ENCODE measurements around the gene VEGFA.
"Not testable (repeated sequence)": the region's sequence is repeated elsewhere in the genome, so short reads cannot be mapped to it uniquely, and the experiment has no call there.

The VEGFA gene

DNA sequence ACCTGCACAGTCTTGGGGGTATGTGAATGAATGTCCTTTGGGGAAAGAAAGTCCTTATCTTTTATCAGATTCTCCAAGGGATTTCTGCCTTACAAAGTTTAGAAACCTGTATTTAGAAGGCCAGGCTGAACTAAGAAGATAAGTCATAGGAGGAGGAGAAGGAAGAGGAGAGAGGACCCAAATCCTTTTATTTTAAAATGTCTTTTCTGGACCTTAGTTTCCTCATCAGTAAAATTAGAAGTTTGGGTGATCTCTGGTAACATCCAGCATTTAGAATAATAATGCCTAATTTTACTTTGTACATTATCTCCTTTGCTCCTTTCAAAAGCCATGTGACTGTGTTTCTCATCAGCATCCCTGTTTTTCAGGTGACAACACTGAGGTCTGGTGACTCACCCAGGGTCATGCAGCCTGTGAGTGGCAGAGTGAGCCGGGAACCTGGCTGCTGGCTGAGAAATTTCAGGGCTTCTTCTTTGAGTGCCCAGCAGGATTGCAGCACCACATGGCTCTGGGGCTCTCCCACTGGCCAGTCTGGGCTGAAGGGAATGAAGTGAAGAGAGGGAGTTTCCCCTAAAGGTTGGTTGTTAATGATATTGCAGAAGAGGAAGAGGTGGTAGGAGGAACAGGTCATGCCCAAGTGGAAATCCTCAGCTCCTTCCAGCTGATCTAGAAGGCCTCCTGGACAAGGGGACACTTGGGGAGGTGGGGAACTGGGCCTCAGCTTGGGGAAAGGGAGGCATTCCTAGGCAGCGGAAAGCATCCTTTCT lies 34.0 kb downstream of the VEGFA start:
- no peak for DNase-seq (ENCODE audit: low read depth)

DNA sequence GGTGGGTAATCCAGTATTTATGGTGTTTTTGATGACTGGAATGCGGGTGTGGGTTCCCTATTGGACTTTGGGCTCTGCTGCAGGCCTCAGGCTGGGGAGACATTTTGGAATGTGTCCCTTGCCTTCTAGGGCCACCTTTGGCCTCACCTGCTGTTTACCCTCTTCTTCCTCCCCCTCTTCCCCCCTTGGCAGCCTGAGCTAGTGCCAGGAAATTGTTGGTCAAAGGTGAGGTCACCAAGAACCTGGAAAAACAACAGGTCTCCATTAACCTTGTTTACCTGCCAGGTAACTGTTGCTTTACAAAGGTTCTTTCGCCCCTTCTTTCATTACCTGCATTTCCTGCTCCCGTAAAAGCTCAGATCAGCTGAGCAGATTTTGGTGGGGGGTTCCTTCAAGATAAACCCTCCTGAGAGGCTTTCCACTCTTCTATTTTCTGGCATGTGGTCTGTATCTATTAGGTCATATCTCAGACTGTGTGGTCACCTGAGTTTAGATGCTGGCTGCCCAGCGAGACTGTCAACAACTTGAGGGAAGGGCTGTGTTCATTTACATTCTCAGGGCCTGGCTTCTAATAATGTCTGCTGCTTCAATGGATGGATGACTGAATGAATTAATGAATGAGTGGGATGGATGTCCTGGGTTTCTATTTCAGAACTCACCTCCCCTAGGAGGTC lies 34.7 kb downstream of the VEGFA start:
- DNase-seq (ENCODE audit: low read depth) = no peak

DNA sequence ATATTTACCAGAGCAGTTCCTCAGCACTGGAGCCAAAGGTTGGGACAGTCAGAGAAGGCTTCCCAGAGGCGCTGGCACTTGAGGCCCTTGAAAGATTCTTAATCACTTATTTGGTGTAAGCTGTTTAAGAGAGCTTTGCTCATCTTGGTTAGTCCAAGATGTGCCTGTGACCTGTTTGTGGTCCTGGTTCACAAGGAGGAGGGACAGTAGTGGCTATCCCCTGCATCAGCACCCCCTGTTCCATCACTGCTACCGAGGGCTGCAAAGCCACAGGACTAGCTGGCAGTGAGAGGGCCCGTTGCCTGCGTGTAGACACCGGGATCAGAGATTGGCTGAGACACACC lies 35.7 kb downstream of the VEGFA start:
- DNase-seq (ENCODE audit: low read depth) = no peak

DNA sequence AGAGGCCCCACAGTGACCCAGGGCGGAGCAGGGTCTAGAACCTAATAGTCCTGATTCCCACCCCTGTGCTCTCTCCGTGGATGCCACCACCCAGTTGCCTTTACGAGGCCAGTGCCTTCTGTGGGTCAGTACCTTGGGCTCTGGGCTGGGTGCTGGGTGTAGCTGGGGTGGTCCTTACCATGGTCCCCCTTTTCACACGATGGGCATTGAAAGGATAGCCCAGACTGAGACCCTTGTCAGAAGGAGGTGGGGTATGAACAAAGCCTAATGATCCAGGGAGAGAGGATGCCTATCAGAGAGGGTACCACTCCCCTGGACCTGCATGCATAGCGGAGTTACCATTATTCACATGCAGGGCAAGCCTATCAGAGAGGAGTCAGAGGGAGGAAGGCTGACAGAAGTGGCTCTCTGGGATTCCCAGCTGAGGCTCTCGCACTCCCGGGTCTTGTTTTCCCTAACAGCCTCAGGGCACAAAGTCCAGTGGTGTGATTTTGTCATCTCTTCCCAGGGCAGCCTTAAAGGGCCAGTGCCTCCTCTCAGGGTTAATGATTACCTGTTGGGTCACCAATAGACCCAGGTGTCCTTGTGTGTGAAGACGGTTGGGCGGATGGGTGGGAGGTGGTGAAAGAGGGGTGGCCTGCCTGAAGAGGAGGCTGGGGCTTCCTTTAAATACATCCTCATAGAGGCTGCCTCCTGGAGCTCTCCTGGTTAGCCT lies 36.2 kb downstream of the VEGFA start:
- no peak for DNase-seq (ENCODE audit: low read depth)

DNA sequence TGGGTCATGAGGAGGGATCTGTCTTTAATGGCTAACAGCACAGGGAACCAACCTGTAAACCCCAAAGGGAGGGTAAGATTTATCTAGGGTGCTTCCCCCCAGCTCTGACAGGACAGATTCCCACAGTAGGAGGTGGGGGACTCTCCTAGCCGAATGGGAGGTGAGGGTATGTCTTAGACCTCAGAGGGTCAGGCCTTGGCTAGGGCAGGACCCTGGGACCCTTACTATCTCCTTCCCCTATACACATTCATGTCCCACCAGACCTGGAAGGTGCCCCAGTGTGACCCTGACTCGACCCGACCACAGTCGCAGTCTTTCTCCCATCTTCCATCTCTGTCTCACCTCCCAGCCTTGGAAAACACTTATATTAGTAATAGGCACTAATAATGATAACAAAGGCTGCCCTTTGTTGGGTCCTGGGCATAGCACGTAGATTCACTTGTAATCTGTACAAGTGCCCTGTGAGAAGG lies 36.8 kb downstream of the VEGFA start:
- DNase-seq (ENCODE audit: low read depth) = no peak

DNA sequence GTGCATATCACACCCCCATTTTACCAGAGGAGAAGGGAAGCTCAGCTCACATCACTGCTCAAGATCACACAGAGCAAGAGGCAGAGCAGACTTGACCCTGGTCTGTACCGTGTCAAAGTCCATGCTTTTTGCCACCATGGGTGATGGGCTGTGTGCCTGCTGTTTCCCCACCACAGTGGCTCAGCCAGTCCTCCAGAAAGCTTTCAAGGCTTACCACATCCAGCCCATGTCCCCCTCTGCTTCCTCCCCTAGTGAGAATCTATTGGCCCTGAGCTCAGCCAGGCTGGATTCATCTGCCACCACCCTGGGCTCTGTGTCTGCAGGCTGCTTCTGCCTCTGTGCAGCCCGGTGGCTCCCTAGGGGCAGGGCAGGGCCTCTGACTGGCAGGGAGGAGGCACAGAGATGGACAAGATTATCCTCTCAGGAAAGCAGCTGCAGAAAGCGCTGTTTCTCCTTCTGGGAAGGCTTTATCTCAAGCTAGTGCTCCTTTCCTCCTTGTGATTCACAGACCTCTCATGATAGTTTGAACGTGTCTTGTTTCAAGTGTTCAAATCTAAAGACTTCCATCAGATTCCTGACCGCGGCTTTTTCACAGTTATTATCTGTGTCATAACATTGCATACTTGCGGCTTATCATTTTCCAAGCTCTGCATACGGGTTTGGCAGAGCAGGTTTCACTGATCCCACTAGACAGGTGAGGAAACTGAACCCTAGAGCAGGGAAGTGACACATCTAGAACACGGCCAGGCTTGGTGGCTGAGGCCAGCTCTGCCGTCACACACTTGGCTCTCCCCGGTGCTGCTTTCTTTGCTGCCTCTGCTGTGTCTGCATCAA lies 37.4 kb downstream of the VEGFA start:
- DNase-seq (ENCODE audit: low read depth) = no peak

DNA sequence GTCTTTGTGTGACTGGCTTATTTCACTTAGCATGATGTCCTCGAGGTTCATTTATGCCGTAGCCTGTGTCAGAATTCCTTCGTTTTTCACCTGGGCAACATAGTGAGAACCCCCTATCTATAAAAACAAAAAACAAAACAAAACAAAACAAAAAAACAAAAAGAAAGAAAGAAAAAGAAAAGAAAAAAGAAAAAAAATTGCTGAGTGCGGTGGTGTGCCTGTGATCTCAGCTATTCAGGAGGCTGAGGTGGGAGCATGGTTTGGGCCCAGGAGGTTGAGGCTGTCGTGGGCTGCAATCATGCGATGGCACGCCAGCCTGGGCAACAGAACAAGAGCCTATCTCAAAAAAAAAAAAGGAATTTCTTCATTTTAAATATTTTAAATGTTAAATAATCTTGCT lies 38.4 kb downstream of the VEGFA start:
- no peak for DNase-seq (ENCODE audit: low read depth)

DNA sequence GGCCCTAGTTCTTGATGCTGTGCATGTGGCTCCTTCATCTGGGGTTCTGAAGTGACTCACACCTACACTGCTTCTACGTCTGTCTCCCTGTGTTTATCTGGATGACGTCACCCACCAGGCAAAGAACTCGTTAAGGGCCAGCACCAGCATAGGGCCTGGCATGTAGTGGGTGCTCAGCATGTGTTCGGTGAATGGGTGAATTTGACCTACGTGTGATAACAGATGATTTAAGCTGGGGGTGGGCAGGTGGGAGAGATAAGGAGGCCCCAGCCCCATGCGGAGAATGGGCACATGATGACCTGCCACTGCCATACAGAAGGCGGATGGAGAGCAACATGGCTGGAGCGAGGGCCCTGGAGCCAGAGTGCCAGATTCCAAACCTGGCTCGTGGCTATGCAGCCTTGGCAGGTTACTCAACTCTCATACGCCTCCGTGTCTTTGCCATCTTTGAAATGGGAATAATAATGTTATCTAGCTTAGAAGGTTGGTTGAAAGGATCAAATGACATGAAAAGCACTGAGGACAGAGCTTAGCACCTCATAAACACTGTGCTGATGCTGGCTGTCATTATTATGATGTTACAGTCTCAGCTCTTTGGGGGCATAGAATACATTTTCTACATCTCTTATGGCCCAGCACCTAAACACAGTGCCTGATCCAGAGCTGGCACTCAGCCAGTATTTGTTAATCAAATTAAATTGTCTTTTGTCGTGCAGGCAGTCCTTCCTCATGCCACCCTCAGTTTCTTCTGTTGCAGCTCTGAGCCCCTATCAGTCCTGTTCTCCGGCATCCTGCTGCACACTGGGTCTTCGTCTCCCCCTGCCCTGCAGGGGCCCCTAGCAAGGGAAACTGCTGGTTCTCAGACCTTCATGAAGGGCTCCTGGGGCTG lies 39.6 kb downstream of the VEGFA start:
- DNase-seq (ENCODE audit: low read depth) = no peak

DNA sequence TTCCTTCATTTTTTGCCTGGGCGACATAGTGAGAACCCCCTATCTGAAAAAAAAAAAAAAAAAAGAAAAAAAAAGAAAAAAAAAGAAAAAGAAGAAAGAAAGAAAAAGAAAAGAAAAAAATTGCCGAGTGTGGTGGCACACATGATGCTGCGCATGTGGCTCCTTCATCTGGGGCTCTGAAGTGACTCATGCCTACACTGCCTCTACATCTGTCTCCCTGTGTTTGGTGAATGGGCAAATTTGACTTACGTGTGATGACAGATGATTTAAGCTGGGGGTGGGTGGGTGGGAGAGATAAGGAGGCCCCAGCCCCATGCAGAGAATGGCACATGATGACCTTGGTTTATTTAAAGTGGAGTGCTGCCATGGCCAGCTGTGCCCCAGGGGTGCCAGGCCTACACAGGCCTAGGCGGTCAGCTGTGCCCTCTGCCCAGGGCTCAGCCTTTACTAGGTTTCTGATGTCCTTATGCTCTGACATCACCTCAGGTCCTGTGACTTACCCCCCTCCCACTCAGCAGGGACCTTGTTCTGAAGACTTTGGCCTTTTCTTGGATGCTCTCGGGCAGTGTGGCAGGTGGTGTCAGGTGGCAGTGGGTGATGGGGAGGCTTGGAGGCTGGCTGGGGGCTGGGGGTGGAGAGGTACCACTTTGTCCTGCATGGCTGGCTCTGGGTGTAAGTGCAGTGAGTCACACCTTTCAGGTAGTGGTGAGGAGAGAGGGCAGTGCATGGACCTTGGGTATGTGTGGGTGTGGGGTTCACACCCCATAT lies 41.1 kb downstream of the VEGFA start:
- no peak for DNase-seq (ENCODE audit: low read depth)

DNA sequence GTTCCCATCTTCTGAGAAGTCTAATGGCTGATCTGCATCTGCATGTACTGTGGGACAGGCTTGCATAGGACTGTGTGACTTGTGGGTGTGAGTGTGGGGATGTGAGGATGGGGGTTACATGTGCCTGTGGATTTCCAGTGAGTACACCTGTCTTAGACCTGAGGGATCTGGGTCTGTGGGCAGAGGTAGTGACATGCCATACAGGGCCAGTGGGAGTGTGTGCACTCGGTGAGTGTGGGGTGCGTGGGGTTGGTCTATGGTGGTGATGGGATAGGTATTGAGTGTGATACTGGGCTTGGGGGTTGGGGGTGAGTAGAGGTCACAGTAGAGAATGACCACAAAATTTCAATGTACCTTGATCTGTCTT lies 41.7 kb downstream of the VEGFA start:
- no peak for DNase-seq (ENCODE audit: low read depth)

DNA sequence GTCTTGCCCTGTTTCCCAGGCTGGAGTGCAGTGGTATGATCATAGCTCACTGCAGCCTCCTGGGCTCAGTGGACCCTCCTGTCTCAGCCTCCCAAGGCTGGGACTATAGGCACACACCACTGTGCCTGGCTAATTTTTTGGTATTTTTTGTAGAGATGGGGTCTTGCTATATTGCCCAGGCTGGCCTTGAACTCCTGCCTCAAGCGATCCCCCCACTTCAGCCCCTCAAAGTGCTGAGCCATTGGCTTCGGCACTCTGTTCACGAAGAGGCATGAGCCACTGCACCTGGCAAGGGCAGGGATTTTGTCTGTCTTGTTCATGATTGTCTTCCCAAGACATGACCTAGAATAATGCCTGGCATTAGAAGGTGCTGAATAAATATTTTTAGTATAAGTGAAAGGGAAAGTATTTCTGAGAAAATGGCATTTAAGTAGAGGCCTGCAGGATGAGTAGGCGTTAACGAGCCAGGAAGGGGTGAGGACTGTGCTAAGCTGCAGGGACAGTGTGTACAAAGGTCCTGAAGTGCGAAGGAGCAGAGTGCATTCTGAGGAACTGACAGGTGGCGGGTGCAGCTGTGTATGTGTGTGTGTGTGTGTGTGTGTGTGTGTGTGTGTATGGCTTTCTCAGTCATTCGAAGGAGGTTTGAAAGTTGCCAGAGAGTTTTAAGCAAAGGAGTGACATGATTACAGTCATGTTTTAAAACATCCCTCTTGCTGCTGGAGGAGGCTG lies 43.0 kb downstream of the VEGFA start:
- no peak for DNase-seq (ENCODE audit: low read depth)

DNA sequence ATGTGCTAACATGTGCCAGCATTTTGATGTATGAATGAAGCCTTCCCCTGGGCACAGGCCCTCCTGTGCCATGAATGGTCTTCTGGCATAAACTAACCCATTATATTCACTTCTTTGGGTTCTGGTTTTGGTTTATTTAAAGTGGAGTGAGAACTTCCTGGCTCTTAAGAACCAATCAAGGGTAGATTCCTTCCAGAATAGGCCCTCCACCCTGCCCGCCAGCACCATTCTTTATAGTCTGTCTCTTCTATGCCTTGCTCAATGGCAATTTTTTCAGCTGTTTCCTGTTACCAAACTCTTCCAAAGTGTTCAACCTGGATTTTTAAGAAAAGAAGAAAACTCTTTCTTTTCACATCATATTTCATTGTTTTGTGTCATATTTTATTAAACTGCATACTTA lies 44.1 kb downstream of the VEGFA start:
- DNase-seq (ENCODE audit: low read depth) = no peak

DNA sequence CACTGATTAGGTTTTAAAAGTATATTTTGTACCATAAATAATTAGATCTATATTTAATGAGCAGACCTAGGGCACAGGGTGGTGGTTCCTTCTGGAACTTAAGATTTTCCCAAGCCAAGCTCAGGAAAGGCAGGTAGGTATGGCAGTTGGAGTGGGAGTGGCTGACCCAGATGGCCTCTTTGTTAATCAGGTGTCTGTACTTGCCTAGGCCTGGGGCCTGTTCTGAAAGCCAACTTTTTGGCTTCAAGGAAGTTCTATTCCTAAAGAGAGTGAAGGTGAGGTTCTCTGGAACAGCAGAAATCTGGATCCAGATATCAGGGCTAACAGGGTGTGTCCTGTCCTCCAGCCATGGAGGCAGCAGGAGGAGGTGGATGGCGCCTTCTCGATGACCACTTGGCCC lies 44.9 kb downstream of the VEGFA start:
- no peak for DNase-seq (ENCODE audit: low read depth)

DNA sequence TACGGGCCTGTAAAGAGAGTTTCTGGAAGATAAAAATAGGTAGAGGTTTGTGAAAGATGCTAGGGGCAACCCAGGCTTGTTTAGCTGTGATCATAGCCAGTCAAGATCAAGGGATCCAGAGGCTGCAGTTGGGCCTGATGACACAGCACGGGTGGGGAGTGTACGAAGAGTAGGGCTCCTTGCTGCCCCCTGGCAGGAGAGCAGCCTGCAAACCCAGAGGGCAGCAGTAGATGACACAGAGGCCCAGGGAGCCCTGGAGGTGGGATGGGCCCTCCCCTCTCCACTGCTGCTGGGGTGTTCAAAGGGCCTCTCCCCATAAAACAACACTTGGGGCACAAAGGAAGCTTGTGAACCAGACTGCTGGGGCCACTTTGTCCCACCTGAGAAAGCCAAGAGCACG lies 47.2 kb downstream of the VEGFA start:
- DNase-seq (ENCODE audit: low read depth) = no peak

DNA sequence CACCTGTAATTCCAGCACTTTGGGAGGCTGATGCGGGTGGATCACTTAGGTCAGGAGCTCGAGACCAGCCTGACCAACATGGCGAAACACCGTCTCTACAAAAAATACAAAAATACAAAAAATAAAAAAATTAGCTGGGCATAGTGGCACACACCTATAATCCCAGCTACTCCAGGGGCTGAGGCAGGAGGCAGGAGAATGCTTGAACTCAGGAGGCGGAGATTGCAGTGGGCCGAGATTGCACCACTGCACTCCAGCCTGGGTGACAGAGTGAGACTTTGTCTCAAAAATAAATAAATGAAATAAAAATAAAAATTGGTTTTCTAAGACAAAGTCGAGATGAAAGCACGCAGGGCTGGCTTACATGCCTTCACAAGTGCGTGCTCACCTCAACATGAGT lies 49.0 kb downstream of the VEGFA start:
- DNase-seq (ENCODE audit: low read depth) = not testable (repeated sequence)

DNA sequence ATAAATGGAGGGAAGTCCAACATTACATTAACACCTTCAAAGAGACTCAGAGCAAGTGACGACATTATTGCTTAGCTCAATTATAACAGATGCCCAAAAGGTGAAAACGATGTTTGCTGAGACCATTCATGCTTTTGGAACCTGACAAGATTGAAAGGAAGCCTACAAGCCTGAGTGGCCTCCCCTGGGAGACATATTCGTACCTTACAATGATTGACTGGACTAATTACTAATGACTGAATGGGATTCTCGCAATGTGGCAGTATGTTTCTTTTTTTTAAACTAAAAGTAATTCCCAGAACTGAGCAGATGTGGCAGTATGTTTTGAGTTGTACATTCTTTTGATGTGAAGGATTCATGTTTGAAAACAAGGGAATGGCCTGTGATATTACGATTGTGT lies 49.9 kb downstream of the VEGFA start:
- no peak for DNase-seq (ENCODE audit: low read depth)

DNA sequence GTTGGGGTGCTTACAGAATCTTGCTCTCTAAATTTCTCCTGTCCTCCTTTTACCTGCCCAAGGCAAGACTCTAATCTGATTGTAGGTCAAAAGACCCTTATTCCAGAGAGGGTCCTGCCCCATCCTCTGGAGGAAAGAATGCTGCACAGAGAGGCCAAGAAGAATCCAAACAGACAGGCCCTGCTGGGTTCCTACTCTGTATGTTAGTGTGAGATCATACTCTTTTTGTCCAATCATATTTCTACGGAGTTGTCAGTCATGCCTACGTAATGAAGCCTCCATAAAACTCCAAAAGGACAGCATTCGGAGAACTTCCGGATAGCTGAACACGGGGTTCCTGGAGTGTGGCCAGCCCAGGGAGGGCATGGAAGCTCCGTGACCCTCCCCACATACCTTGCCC lies 50.5 kb downstream of the VEGFA start:
- DNase-seq (ENCODE audit: low read depth) = no peak

DNA sequence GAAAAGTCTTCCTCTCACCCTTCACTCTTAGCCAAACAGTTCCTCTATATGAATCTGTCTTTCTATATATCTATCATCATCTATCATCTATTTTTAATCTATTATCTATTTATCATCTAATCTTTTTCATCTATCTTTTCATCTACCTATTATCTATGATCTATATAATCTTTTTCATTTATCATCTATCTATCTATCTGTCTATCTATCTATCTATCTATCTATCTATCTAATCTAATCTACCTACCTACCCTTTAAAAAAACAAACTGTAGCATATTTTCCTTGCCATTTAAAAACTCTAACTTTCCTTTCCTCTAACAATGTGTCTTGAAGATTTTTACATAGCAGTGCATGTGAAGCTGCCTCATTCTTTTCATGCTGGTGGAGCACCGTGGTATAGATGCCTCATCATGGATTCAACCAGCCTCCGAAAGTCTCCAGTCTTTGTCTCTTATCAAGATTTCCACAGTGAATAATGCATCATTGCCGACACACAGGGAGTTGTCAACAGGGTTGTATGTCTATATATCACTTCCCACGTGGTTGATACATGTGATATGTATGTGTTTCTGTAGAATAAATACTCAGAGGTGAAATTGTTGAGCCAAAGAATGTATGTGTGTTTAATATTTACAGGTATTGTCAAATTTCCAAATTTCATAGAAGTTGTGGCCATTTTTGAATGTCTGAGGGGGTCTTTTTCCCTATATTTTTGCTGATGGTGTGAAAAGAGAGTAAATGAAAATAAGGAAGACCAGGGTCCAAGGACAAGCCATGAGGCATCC lies 51.3 kb downstream of the VEGFA start:
- DNase-seq (ENCODE audit: low read depth) = no peak

DNA sequence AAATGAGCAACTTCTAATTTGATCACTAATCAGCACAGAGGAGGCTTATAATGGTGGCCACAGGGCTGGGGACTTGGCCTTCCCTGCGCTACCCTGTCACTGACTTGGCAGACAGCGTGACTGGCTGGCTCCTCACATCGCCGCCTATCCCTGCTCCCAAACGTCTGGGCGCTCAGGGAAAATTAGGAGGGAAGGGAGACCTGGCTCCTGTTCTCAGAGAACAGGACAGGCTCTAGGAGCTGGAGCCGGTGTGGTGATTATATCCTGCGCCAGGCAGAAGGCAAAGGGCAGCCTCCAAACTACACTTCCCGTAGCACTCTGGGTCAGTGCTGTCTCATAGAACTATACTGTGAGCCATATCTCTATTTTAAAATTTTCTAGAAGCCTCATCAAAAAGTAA lies 53.4 kb downstream of the VEGFA start:
- no peak for DNase-seq (ENCODE audit: low read depth)

Data from stimulated activated CD8-positive, alpha-beta memory T cell treated with anti-CD3 and anti-CD28 coated beads, Interleukin-12 subunit alpha, Interleukin-12 subunit beta, amount 100 ng/mL, for 4 hours (primary cell).